GM18505 (cell line): ENCODE data around the gene NCR2.
"Not testable (repeated sequence)": the region's sequence is repeated elsewhere in the genome, so short reads cannot be mapped to it uniquely, and the experiment has no call there.

Experiments used
- ATAC-seq: cut with Tn5 transposase; IDR thresholded peaks from one replicate; pipeline ENCODE4 v1.9.1; 2021; ENCODE audit not compliant: unreplicated experiment
- POLR2A ChIP-seq: IDR thresholded peaks from 4 replicates; pipeline ENCODE4 v1.6.1; 2011; ENCODE audit warnings: borderline replicate concordance; ENCODE audit not compliant: insufficient read depth, insufficient read length; ENCODE audit errors: extremely low read depth

The NCR2 gene

GRCh38 chr6:41335296-41335695 is at the start of gene NCR2:
TSS of gene NCR2 (plus strand) at chr6:41335608. CDS start at chr6:41335877, 269 bp downstream.
- ATAC-seq: no peak
- TF ChIP-seq POLR2A: no peak

- TF ChIP-seq POLR2A: no peak
- no peak for ATAC-seq
Observed at GRCh38 chr6:41286544-41287346, 48.7 kb upstream of the NCR2 start, which contains the start of gene TREM1. TSS of gene TREM1 (minus strand) at chr6:41286682. CDS start at chr6:41286655, 27 bp downstream.

- peak; percentile 53 for ATAC-seq
- TF ChIP-seq POLR2A: no peak
Observed at GRCh38 chr6:41288030-41288753, 47.2 kb upstream of the NCR2 start.

GRCh38 chr6:41288754-41289129 is 46.7 kb upstream of the NCR2 start:
- peak; percentile 11 for ATAC-seq
- TF ChIP-seq POLR2A: no peak

- TF ChIP-seq POLR2A: no peak
- ATAC-seq: no peak
Observed at GRCh38 chr6:41289815-41290214, 45.6 kb upstream of the NCR2 start.

- TF ChIP-seq POLR2A: no peak
- ATAC-seq: no peak
Observed at GRCh38 chr6:41291717-41292116, 43.7 kb upstream of the NCR2 start.

GRCh38 chr6:41294214-41294872 is 41.1 kb upstream of the NCR2 start:
- no peak for TF ChIP-seq POLR2A
- no peak for ATAC-seq

- ATAC-seq: not testable (repeated sequence)
Observed at GRCh38 chr6:41297248-41297647, 38.2 kb upstream of the NCR2 start.

- ATAC-seq: no peak
Observed at GRCh38 chr6:41298785-41299502, 36.5 kb upstream of the NCR2 start.

GRCh38 chr6:41302638-41303037 is 32.8 kb upstream of the NCR2 start:
- no peak for TF ChIP-seq POLR2A
- ATAC-seq: no peak

More at GRCh38 chr6:41298785-41299502, 36.5 kb upstream of the NCR2 start:
- no peak for TF ChIP-seq POLR2A

GRCh38 chr6:41306187-41306854 is 29.1 kb upstream of the NCR2 start:
- no peak for ATAC-seq
- TF ChIP-seq POLR2A: no peak

- TF ChIP-seq POLR2A: no peak
- no peak for ATAC-seq
Observed at GRCh38 chr6:41315203-41315602, 20.2 kb upstream of the NCR2 start.
